ENCODE measurements around the gene KIAA1549.
A peak's percentile ranks its signal among the peaks of the same experiment; 100 is the strongest.

Gene KIAA1549

GRCh38 chr7:138880881-138881578, 100.2 kb downstream of the KIAA1549 start:
- DNase-seq: no peak

GRCh38 chr7:138879356-138879755, 101.8 kb downstream of the KIAA1549 start:
- DNase-seq: no peak

GRCh38 chr7:138878856-138879255, 102.3 kb downstream of the KIAA1549 start:
- no peak for DNase-seq

GRCh38 chr7:138878051-138878450, 103.1 kb downstream of the KIAA1549 start:
- no peak for DNase-seq

GRCh38 chr7:138876326-138876725, 104.9 kb downstream of the KIAA1549 start:
- DNase-seq: no peak

- DNase-seq: peak in 4 of 5 experiments; percentile 15 to 98 (median 58)
These were observed 105.4 kb downstream of the KIAA1549 start for GRCh38 chr7:138875794-138876193.

GRCh38 chr7:138873220-138873892, 107.8 kb downstream of the KIAA1549 start:
- DNase-seq: no peak

- no peak for DNase-seq
These were observed 108.6 kb downstream of the KIAA1549 start for GRCh38 chr7:138872576-138872975.

GRCh38 chr7:138871814-138872090, 109.4 kb downstream of the KIAA1549 start:
- no peak for DNase-seq

- DNase-seq: no peak
These were observed 110.0 kb downstream of the KIAA1549 start for GRCh38 chr7:138871065-138871813.

GRCh38 chr7:138869353-138869752, 111.8 kb downstream of the KIAA1549 start:
- DNase-seq: no peak

- DNase-seq: no peak
These were observed 112.5 kb downstream of the KIAA1549 start for GRCh38 chr7:138868711-138869110.

GRCh38 chr7:138867744-138868143, 113.4 kb downstream of the KIAA1549 start:
- DNase-seq: no peak

GRCh38 chr7:138866353-138866752, 114.8 kb downstream of the KIAA1549 start:
- DNase-seq: no peak

GRCh38 chr7:138865843-138866242, 115.3 kb downstream of the KIAA1549 start:
- peak in 2 of 5 experiments; percentile 12 to 80 for DNase-seq

GRCh38 chr7:138864667-138865066, 116.5 kb downstream of the KIAA1549 start:
- peak in 1 of 5 experiments; percentile 42 for DNase-seq

GRCh38 chr7:138863931-138864330, 117.3 kb downstream of the KIAA1549 start:
- no peak for DNase-seq

GRCh38 chr7:138861051-138861450, 120.1 kb downstream of the KIAA1549 start:
- no peak for DNase-seq

- no peak for DNase-seq
These were observed 123.5 kb downstream of the KIAA1549 start for GRCh38 chr7:138857728-138858127.

GRCh38 chr7:138854115-138854645, 127.0 kb downstream of the KIAA1549 start:
- DNase-seq: no peak

- no peak for DNase-seq
These were observed 127.7 kb downstream of the KIAA1549 start for GRCh38 chr7:138853448-138853847.

- DNase-seq: no peak
These were observed 128.7 kb downstream of the KIAA1549 start for GRCh38 chr7:138852469-138852868.

GRCh38 chr7:138849701-138850100, 131.5 kb downstream of the KIAA1549 start:
- no peak for DNase-seq
